HEK293 (cell line): Measurements from ENCODE around the gene PHACTR1.

Experiments used
- CTCF ChIA-PET: fragments of 350-600 bp; formaldehyde crosslinking; extraction: SDS; loops from one replicate; lab custom pipeline; 2021; ENCODE audit warnings: antibody characterized with exemption; lab: Yijun Ruan, JAX
- POLR2A ChIA-PET: fragments of 300-600 bp; formaldehyde crosslinking; extraction: SDS; loops from one replicate; lab custom pipeline; 2020; ENCODE audit warnings: antibody characterized with exemption, inconsistent platforms; lab: Yijun Ruan, JAX
- H3K27ac ChIP-seq: fragments of 200-500 bp; sonication (Bioruptor generic); 2 replicates; pipeline ENCODE4 v1.5.1; 2014; ENCODE audit warnings: low read depth, low read length, control low read depth, inconsistent platforms; ENCODE audit errors: extremely low read depth
- H3K36me3 ChIP-seq, 2 experiments: fragments of 200-500 bp in 1 of 2; sonication (Bioruptor generic) in 1 of 2; 1 replicate in 1 of 2; 2 replicates in 1 of 2; pipeline ENCODE4 v1.5.1; 2014 to 2017; ENCODE audit warnings: inconsistent platforms in 2 of 2, low read length in 2 of 2; ENCODE audit not compliant: control insufficient read depth in 2 of 2, insufficient read depth in 1 of 2
- H3K4me1 ChIP-seq: fragments of 200-500 bp; sonication (Bioruptor generic); 2 replicates; pipeline ENCODE4 v1.5.1; 2014; ENCODE audit warnings: mild to moderate bottlenecking, low read length, inconsistent platforms; ENCODE audit not compliant: control insufficient read depth, insufficient read depth
- H3K4me3 ChIP-seq: 2 replicates; pipeline ENCODE4 v1.5.1; 2011; ENCODE audit warnings: low read depth, mild to moderate bottlenecking, control low read depth, low read length, moderate library complexity
- H3K9me3 ChIP-seq: fragments of 200-500 bp; sonication (Bioruptor generic); 2 replicates; pipeline ENCODE4 v1.5.1; 2014; ENCODE audit warnings: low read depth, low read length, inconsistent platforms; ENCODE audit not compliant: control insufficient read depth, insufficient read depth
- HIC1 ChIP-seq: fragments of 450-650 bp; formaldehyde crosslinking; IDR thresholded peaks from 2 replicates; pipeline ENCODE4 v1.5.1; 2016; ENCODE audit warnings: missing biosample characterization, missing genetic modification characterization
- HOXA7 ChIP-seq: sonication (generic); formaldehyde crosslinking; IDR thresholded peaks from 2 replicates; pipeline ENCODE4 v1.8.1; 2022; ENCODE audit warnings: missing genetic modification reagents, borderline replicate concordance
- PATZ1 ChIP-seq: fragments of 450-650 bp; formaldehyde crosslinking; IDR thresholded peaks from 2 replicates; pipeline ENCODE4 v1.5.1; 2016; ENCODE audit warnings: missing biosample characterization, missing genetic modification characterization
- PRDM4 ChIP-seq: fragments of 450-650 bp; formaldehyde crosslinking; IDR thresholded peaks from 2 replicates; pipeline ENCODE4 v1.5.1; 2017; ENCODE audit warnings: missing biosample characterization, missing genetic modification characterization
- SP7 ChIP-seq: fragments of 450-650 bp; formaldehyde crosslinking; IDR thresholded peaks from 2 replicates; pipeline ENCODE4 v1.5.1; 2016; ENCODE audit warnings: missing biosample characterization, missing genetic modification characterization
- ZNF2 ChIP-seq: fragments of 450-650 bp; formaldehyde crosslinking; IDR thresholded peaks from 2 replicates; pipeline ENCODE4 v1.5.1; 2016; ENCODE audit warnings: missing biosample characterization, missing genetic modification characterization
- ZNF266 ChIP-seq: fragments of 450-650 bp; formaldehyde crosslinking; IDR thresholded peaks from 2 replicates; pipeline ENCODE4 v1.5.1; 2016; ENCODE audit warnings: missing biosample characterization, missing genetic modification characterization, low read depth
- ZNF280C ChIP-seq: fragments of 450-650 bp; formaldehyde crosslinking; IDR thresholded peaks from 2 replicates; pipeline ENCODE4 v1.5.1; 2016; ENCODE audit warnings: missing biosample characterization, missing genetic modification characterization
- ZNF311 ChIP-seq: fragments of 450-650 bp; formaldehyde crosslinking; IDR thresholded peaks from 2 replicates; pipeline ENCODE4 v1.5.1; 2017; ENCODE audit warnings: missing biosample characterization, missing genetic modification characterization, borderline replicate concordance
- ZNF362 ChIP-seq: fragments of 450-650 bp; formaldehyde crosslinking; IDR thresholded peaks from 2 replicates; pipeline ENCODE4 v1.5.1; 2016; ENCODE audit warnings: missing biosample characterization, missing genetic modification characterization
- ZNF398 ChIP-seq: fragments of 450-650 bp; formaldehyde crosslinking; IDR thresholded peaks from 2 replicates; pipeline ENCODE4 v1.5.1; 2017; ENCODE audit warnings: missing biosample characterization, missing genetic modification characterization
- ZNF426 ChIP-seq: fragments of 450-650 bp; formaldehyde crosslinking; IDR thresholded peaks from 2 replicates; pipeline ENCODE4 v1.5.1; 2017; ENCODE audit warnings: missing biosample characterization, missing genetic modification characterization, mild to moderate bottlenecking, inconsistent platforms, moderate library complexity
- ZNF555 ChIP-seq: fragments of 450-650 bp; formaldehyde crosslinking; conservative IDR thresholded peaks from 2 replicates; pipeline ENCODE4 v1.5.1; 2017; ENCODE audit warnings: missing biosample characterization, mild to moderate bottlenecking, missing genetic modification characterization, inconsistent platforms
- ZNF639 ChIP-seq: fragments of 450-650 bp; formaldehyde crosslinking; IDR thresholded peaks from 2 replicates; pipeline ENCODE4 v1.5.1; 2016; ENCODE audit warnings: missing biosample characterization, missing genetic modification characterization

Gene PHACTR1

GRCh38 chr6:13289789-13290318 is 573.3 kb downstream of the PHACTR1 start (continued):
- no peak for TF ChIP-seq ZNF639 (tag by site-specific recombination)
- no peak for TF ChIP-seq SP7 (tag by site-specific recombination)
- no peak for TF ChIP-seq ZNF266 (tag by site-specific recombination)
- no peak for TF ChIP-seq ZNF280C (tag by site-specific recombination)
- TF ChIP-seq PATZ1 (tag by site-specific recombination), result no peak

- H3K9me3 ChIP-seq, result no peaks in the 10 kb centered on the region
- TF ChIP-seq HIC1 (tag by site-specific recombination) (no peak), ZNF362 (tag by site-specific recombination) (0 out of 2 replicates have a peak, but pooled peaks have one; percentile 28), PRDM4 (tag by site-specific recombination) (no peak), HOXA7 (CRISPR knock-in tag) (no peak), ZNF2 (tag by site-specific recombination) (no peak), ZNF555 (tag by site-specific recombination) (no peak), ZNF426 (tag by site-specific recombination) (no peak), ZNF311 (tag by site-specific recombination) (no peak), ZNF398 (no peak)
- POLR2A ChIA-PET, result interaction anchor here (0.7 kb wide), 1 partner anchor 12 kb away, joined by 3 read pairs; no protein-coding TSS in a partner anchor
- H3K4me3 ChIP-seq, result no peak overlapping the region
- H3K4me1 ChIP-seq, result no peaks in the 10 kb centered on the region
- no peak overlapping the region for H3K27ac ChIP-seq
- CTCF ChIA-PET, result interaction anchor here (0.7 kb wide), 1 partner anchor 180 kb away, joined by 3 read pairs; no protein-coding TSS in a partner anchor
- peaks cover 7 to 46% of the 10 kb centered on the region in 2 experiments for H3K36me3 ChIP-seq
These were observed 573.8 kb downstream of the PHACTR1 start for GRCh38 chr6:13290335-13290734.
